ENCODE results near the gene LSM5. TPM values are rescaled to one million over a fixed set of nuclear protein-coding genes. Genes with fewer than 3 reads are reported as not detected.

LSM5 gene
- total RNA-seq: 10 to 100 TPM in 2 of 4 donors, 1 to 10 TPM in 1, not detected in 1; 1.8 to 22.8 (median 18.3) TPM

DNA sequence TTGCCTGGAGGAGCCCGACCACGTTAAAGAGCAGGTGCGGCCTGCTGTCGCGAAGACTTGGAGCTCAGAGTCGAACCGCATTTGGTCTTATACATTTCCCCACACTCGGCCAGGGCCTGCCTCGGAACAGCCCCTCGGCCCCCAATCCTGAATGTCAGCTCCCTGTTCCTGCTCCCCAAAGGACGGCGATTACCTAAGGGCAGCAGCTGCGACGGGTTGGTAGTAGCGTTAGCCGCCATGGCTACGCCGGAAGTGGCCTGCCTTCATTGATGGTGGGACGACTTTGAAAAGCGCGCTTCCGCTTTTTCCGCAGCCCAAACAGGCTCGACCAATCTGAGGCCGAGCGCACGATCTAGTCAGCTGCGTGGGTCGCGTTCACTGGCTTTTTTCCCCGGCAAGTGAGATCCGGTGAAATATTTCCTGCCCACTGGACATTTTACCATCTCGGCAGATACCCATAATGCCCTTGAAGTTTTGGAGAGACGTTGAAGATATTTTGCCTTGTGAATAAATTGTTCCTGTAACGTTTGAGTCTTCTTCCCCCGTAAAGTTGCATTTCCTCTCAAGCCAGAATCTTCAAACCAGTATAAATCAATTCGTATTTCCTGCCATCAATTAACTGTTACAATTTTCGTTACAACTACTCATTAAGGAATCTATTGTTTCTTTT lies at the start of gene LSM5:
TSS of gene LSM5 (minus strand) at position 254 of the 670 bp plus-strand sequence. CDS start at position 239, 15 bp downstream.
- 0% methylated on average over 6 to 38 of the region's 38 CpGs for WGBS, 2 donors (ENCODE audit: low coverage in 1 of 2)
- peak within 1 kb of the TSS; percentile 87 to 92 (median 90) for H3K27ac ChIP-seq
- in situ Hi-C loops (cut with MboI; ENCODE audit: low pct_ligation_motif_present in 1 of 4, low pct_unique_long_range_greater_than_20kb in 1 of 4, low sequenced_read_pairs in 3 of 4) (loop anchor here in 1 of 4 donors (25.0 kb wide), 2 partner anchors 422 to 622 kb away; partner anchors contain the start of gene RP9), intact Hi-C loops (cut with DNase I; ENCODE audit: low total_unique reads) (no loop called here)
- H3K4me1 ChIP-seq: peaks cover 0 to 29% (median 15%) of the 10 kb centered on the region in 4 donors
- H3K4me3 ChIP-seq: peak within 1 kb of the TSS; percentile 46 to 71 (median 56)
- H3K27me3 ChIP-seq: no peaks in the 10 kb centered on the region
- peaks cover 0 to 13% (median 0%) of the 10 kb centered on the region in 4 donors for H3K36me3 ChIP-seq
- peak; percentile 93 for DNase-seq
- no peaks in the 10 kb centered on the region for H3K9me3 ChIP-seq
- TF ChIP-seq POLR2AphosphoS5 (IDR thresholded peaks at IDR 0.05): peak; percentile 29 to 75 (median 41)
- TF ChIP-seq, protein P1, sequence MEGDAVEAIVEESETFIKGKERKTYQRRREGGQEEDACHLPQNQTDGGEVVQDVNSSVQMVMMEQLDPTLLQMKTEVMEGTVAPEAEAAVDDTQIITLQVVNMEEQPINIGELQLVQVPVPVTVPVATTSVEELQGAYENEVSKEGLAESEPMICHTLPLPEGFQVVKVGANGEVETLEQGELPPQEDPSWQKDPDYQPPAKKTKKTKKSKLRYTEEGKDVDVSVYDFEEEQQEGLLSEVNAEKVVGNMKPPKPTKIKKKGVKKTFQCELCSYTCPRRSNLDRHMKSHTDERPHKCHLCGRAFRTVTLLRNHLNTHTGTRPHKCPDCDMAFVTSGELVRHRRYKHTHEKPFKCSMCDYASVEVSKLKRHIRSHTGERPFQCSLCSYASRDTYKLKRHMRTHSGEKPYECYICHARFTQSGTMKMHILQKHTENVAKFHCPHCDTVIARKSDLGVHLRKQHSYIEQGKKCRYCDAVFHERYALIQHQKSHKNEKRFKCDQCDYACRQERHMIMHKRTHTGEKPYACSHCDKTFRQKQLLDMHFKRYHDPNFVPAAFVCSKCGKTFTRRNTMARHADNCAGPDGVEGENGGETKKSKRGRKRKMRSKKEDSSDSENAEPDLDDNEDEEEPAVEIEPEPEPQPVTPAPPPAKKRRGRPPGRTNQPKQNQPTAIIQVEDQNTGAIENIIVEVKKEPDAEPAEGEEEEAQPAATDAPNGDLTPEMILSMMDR (IDR thresholded peaks at IDR 0.05): no peak
- TF ChIP-seq POLR2A (IDR thresholded peaks at IDR 0.05): peak; percentile 26
- TF ChIP-seq EP300 (IDR thresholded peaks at IDR 0.05; ENCODE audit: low read depth): no peak

- in situ Hi-C loops (cut with MboI; ENCODE audit: low pct_ligation_motif_present in 1 of 4, low pct_unique_long_range_greater_than_20kb in 1 of 4, low sequenced_read_pairs in 3 of 4): no loop called here
- no peak overlapping the region for H3K27ac ChIP-seq
- no peak overlapping the region for H3K4me3 ChIP-seq
- H3K36me3 ChIP-seq: peaks cover 0 to 7% (median 0%) of the 10 kb centered on the region in 4 donors
- DNase-seq: no peak
- H3K27me3 ChIP-seq: no peaks in the 10 kb centered on the region
- intact Hi-C loops (cut with DNase I; ENCODE audit: low total_unique reads): no loop called here
- TF ChIP-seq POLR2AphosphoS5 (IDR thresholded peaks at IDR 0.05) (no peak), POLR2A (IDR thresholded peaks at IDR 0.05) (no peak)
- TF ChIP-seq, protein P1 (IDR thresholded peaks at IDR 0.05): no peak
- no peaks in the 10 kb centered on the region for H3K9me3 ChIP-seq
- WGBS, 2 donors (ENCODE audit: low coverage in 1 of 2): 92 to 94% methylated on average over 2 of the region's 2 CpGs
- H3K4me1 ChIP-seq: peaks cover 0 to 4% (median 2%) of the 10 kb centered on the region in 4 donors
Measured at GRCh38 chr7:32539366-32539765, 49.2 kb upstream of the LSM5 start.

DNA sequence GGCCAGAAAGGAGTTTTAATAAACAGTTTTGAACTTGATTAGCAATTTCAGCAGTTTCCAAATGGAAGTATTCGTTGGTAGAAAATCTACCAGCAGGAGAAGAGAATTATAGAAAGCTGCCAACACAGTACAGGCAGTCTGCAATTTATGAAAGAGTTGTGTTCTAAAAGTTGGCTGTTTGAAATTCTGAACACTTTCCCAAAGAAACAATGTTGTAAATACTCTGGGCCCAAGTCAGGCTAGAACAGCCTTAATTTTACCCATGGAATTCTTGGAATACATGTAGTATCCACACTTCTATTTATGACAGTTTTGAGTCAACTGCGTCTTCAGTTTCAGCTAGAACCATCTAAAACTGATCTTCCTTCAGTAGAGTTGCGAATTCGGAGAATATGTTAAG lies 47.6 kb upstream of the LSM5 start:
- Histone ChIP-seq H3K4me1 (peaks cover 0 to 11% (median 2%) of the 10 kb centered on the region in 4 donors), H3K27ac (no peak overlapping the region), H3K9me3 (no peaks in the 10 kb centered on the region), H3K4me3 (no peak overlapping the region), H3K36me3 (no peaks in the 10 kb centered on the region), H3K27me3 (no peaks in the 10 kb centered on the region)
- 79 to 89% methylated on average over 4 of the region's 4 CpGs for WGBS, 2 donors (ENCODE audit: low coverage in 1 of 2)
- in situ Hi-C loops (cut with MboI; ENCODE audit: low pct_ligation_motif_present in 1 of 4, low pct_unique_long_range_greater_than_20kb in 1 of 4, low sequenced_read_pairs in 3 of 4): no loop called here
- intact Hi-C loops (cut with DNase I; ENCODE audit: low total_unique reads): no loop called here
- TF ChIP-seq, protein P1 (IDR thresholded peaks at IDR 0.05): no peak
- TF ChIP-seq POLR2AphosphoS5 (IDR thresholded peaks at IDR 0.05): no peak
- TF ChIP-seq EP300 (IDR thresholded peaks at IDR 0.05; ENCODE audit: low read depth): no peak
- no peak for TF ChIP-seq POLR2A (IDR thresholded peaks at IDR 0.05)
- no peak for DNase-seq

GRCh38 chr7:32536585-32536984 lies 46.4 kb upstream of the LSM5 start:
- H3K36me3 ChIP-seq: no peaks in the 10 kb centered on the region
- H3K27ac ChIP-seq: no peak overlapping the region
- H3K4me1 ChIP-seq: peaks cover 0 to 11% (median 5%) of the 10 kb centered on the region in 4 donors
- TF ChIP-seq POLR2AphosphoS5 (IDR thresholded peaks at IDR 0.05): no peak
- TF ChIP-seq, protein P1 (IDR thresholded peaks at IDR 0.05): no peak
- no peak for TF ChIP-seq EP300 (IDR thresholded peaks at IDR 0.05; ENCODE audit: low read depth)
- no peak for TF ChIP-seq POLR2A (IDR thresholded peaks at IDR 0.05)
- intact Hi-C loops (cut with DNase I; ENCODE audit: low total_unique reads): no loop called here
- DNase-seq: no peak
- 20% methylated on average over 1 of the region's 1 CpG; no CpG with 5 or more reads in 1 of the 2 donors for WGBS, 2 donors (ENCODE audit: low coverage in 1 of 2)
- in situ Hi-C loops (cut with MboI; ENCODE audit: low pct_ligation_motif_present in 1 of 4, low pct_unique_long_range_greater_than_20kb in 1 of 4, low sequenced_read_pairs in 3 of 4): no loop called here
- H3K9me3 ChIP-seq: no peaks in the 10 kb centered on the region
- no peaks in the 10 kb centered on the region for H3K27me3 ChIP-seq
- no peak overlapping the region for H3K4me3 ChIP-seq
